Stomach smooth muscle (tissue), 2 donors: Measurements from ENCODE around the gene THOC6.
A peak's percentile ranks its signal among the peaks of the same experiment; 100 is the strongest.

Experiments used
- H3K27ac ChIP-seq: one replicate; pipeline ENCODE4 v1.7.0; 2013; ENCODE audit warnings: mild to moderate bottlenecking, low read length, inconsistent platforms
- H3K27me3 ChIP-seq, 2 donors: one replicate each; pipeline ENCODE4 v1.7.0; 2013; ENCODE audit warnings: low read length in 2 of 2; ENCODE audit not compliant: insufficient read depth in 2 of 2, control insufficient read depth in 1 of 2
- H3K36me3 ChIP-seq, 2 donors: one replicate each; pipeline ENCODE4 v1.7.0; 2013; ENCODE audit warnings: low read length in 2 of 2; ENCODE audit not compliant: control insufficient read depth in 2 of 2, insufficient read depth in 2 of 2
- H3K4me1 ChIP-seq: one replicate; pipeline ENCODE4 v1.7.0; 2013; ENCODE audit warnings: low read length; ENCODE audit not compliant: control insufficient read depth, insufficient read depth
- H3K4me3 ChIP-seq, 2 donors: one replicate each; pipeline ENCODE4 v1.7.0; 2013; ENCODE audit warnings: low read length in 2 of 2
- H3K9ac ChIP-seq, 2 donors: one replicate each; pipeline ENCODE4 v1.7.0; 2013; ENCODE audit warnings: low read length in 2 of 2, mild to moderate bottlenecking in 1 of 2
- H3K9me3 ChIP-seq, 2 donors: one replicate each; pipeline ENCODE4 v1.7.0; 2013; ENCODE audit warnings: low read length in 2 of 2; ENCODE audit not compliant: control insufficient read depth in 2 of 2
- donor health status: healthy.
- donor health status: Pancreatic carcinoma.

THOC6 gene

GRCh38 chr16:2992383-2993081 lies 31.3 kb upstream of the THOC6 start:
- Histone ChIP-seq H3K36me3 (no peaks in the 10 kb centered on the region), H3K9me3 (no peaks in the 10 kb centered on the region), H3K9ac (no peak overlapping the region), H3K4me1 (no peaks in the 10 kb centered on the region), H3K27ac (no peak overlapping the region), H3K4me3 (no peak overlapping the region), H3K27me3 (peaks cover 2 to 5% of the 10 kb centered on the region in 2 donors)

DNA sequence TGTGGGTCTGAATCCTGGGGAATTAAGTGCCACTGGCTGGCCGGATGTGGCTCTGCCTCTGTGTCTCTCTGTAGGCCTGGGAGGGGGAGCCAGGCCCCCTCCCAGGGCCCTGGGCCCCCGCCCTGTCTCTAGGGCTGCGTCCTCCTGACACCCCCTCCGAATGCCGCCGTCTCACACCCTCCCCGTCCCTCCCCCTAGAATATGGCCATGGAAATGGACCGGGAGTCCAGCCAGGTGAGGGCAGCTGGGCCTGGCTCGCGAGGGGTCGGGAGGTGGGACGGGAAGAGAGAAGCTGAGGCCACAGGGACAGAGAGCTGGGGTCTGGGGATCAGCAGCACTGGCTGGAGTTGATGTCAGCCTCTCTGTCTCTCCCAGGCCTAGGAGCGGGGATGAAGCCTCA lies 27.5 kb upstream of the THOC6 start:
- Histone ChIP-seq H3K27ac (no peak overlapping the region), H3K4me1 (no peaks in the 10 kb centered on the region), H3K4me3 (no peak overlapping the region), H3K9me3 (no peaks in the 10 kb centered on the region), H3K36me3 (no peaks in the 10 kb centered on the region), H3K9ac (no peak overlapping the region), H3K27me3 (peaks cover 0 to 3% of the 10 kb centered on the region in 2 donors)

- Histone ChIP-seq H3K27ac (no peak overlapping the region), H3K36me3 (no peaks in the 10 kb centered on the region), H3K4me1 (peaks cover 7% of the 10 kb centered on the region), H3K9me3 (no peaks in the 10 kb centered on the region), H3K9ac (no peak overlapping the region), H3K4me3 (no peak overlapping the region), H3K27me3 (peaks cover 2 to 7% of the 10 kb centered on the region in 2 donors)
Measured at GRCh38 chr16:2999929-3000328, 23.9 kb upstream of the THOC6 start.

DNA sequence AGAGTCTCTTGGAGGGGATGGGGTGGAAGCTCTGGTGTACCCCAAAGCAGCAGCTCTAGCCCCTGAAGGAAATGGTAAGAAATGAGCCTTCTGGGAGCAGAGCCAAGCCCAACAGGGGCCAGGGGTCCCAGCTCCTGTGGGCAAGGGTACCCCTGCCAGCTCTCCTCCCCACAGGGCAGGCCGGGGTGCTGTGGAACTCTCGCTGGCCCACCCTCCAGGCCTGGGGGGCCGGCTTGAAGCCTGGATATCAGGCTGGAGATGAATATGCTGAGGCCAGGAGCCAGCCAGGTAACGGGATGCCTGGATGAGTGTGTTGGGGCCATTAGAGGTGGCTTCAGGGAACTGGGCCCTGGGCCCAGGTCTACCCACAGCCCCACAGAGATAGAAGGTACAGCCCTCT lies 23.3 kb upstream of the THOC6 start:
- no peak overlapping the region for H3K4me3 ChIP-seq
- H3K27ac ChIP-seq: no peak overlapping the region
- H3K27me3 ChIP-seq: peaks cover 4 to 8% of the 10 kb centered on the region in 2 donors

GRCh38 chr16:3001316-3001715 lies 22.5 kb upstream of the THOC6 start:
- H3K4me1 ChIP-seq: peaks cover 7% of the 10 kb centered on the region
- no peak overlapping the region for H3K9ac ChIP-seq
- H3K4me3 ChIP-seq: no peak overlapping the region
- H3K27ac ChIP-seq: no peak overlapping the region
- peaks cover 10 to 11% of the 10 kb centered on the region in 2 donors for H3K27me3 ChIP-seq
- H3K36me3 ChIP-seq: no peaks in the 10 kb centered on the region
- H3K9me3 ChIP-seq: no peaks in the 10 kb centered on the region

More for the DNA sequence above, 23.3 kb upstream of the THOC6 start:
- H3K36me3 ChIP-seq: no peaks in the 10 kb centered on the region
- H3K9me3 ChIP-seq: no peaks in the 10 kb centered on the region
- no peak overlapping the region for H3K9ac ChIP-seq
- H3K4me1 ChIP-seq: peaks cover 7% of the 10 kb centered on the region

- Histone ChIP-seq H3K27me3 (peaks cover 29 to 32% of the 10 kb centered on the region in 2 donors), H3K27ac (no peak overlapping the region), H3K4me3 (peak overlapping the region in 1 of 2 donors; percentile 44), H3K9me3 (no peaks in the 10 kb centered on the region), H3K36me3 (no peaks in the 10 kb centered on the region), H3K9ac (no peak overlapping the region), H3K4me1 (peaks cover 10% of the 10 kb centered on the region)
Measured at GRCh38 chr16:3003582-3004270, 20.1 kb upstream of the THOC6 start.

GRCh38 chr16:3004319-3004718 lies 19.5 kb upstream of the THOC6 start:
- Histone ChIP-seq H3K36me3 (no peaks in the 10 kb centered on the region), H3K4me3 (no peak overlapping the region), H3K4me1 (peaks cover 10% of the 10 kb centered on the region), H3K9ac (no peak overlapping the region), H3K9me3 (no peaks in the 10 kb centered on the region), H3K27me3 (peaks cover 34% of the 10 kb centered on the region in 2 donors), H3K27ac (no peak overlapping the region)

GRCh38 chr16:3004781-3005284 lies 19.0 kb upstream of the THOC6 start:
- Histone ChIP-seq H3K9me3 (no peaks in the 10 kb centered on the region), H3K9ac (no peak overlapping the region), H3K4me1 (peaks cover 10% of the 10 kb centered on the region), H3K4me3 (peak overlapping the region in 1 of 2 donors; percentile 40), H3K36me3 (no peaks in the 10 kb centered on the region), H3K27ac (no peak overlapping the region), H3K27me3 (peaks cover 36 to 39% of the 10 kb centered on the region in 2 donors)

DNA sequence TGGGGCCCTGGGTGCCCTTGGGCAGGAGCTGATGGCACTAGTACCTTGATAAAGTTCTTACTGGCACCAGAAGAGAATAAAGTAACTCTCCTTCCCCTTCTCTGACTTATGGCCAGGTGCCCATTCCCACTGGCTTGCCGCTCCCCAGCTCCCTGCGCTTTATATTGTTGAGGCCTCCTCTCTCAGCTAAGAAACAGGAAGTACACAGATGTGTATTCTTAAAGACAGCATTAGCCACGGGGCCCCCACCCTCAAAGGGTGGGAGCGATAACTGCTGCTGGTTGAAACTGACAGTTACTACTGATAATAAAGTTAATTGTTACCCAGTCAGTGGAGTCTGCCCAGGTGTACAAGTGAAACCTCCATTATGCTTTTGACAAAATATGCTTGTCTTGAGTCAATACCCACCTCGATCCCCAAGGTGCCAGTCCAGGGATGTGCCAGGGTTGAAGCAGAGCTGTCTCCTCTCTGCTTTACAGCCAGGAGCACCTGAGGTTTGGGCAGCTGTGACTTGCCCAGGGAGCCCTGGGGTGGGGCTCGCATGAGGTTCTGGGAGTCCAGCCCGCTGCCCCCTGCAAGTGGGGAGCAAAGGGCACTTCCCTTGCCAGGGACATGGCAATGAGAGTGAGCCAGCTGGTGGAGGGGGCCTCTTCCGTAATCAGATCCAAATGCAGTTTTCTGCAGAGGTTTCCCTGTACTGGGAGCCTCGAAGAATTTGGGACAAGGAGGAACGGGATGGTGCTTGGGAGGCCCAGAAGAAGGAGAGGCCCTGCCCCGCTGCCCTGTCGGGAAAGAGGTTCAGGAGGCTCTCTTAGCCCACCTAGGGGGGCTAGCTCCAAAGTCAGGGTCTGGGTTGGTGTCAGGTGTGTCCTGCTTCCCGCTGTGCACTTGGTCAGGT lies 16.5 kb upstream of the THOC6 start:
- H3K27me3 ChIP-seq: peaks cover 44 to 54% of the 10 kb centered on the region in 2 donors
- no peaks in the 10 kb centered on the region for H3K36me3 ChIP-seq
- H3K9me3 ChIP-seq: no peaks in the 10 kb centered on the region
- H3K9ac ChIP-seq: no peak overlapping the region
- H3K27ac ChIP-seq: no peak overlapping the region
- no peak overlapping the region for H3K4me3 ChIP-seq
- H3K4me1 ChIP-seq: peaks cover 10% of the 10 kb centered on the region

- peaks cover 10% of the 10 kb centered on the region for H3K4me1 ChIP-seq
- no peaks in the 10 kb centered on the region for H3K9me3 ChIP-seq
- no peak overlapping the region for H3K4me3 ChIP-seq
- no peak overlapping the region for H3K27ac ChIP-seq
- peaks cover 50 to 60% of the 10 kb centered on the region in 2 donors for H3K27me3 ChIP-seq
- H3K36me3 ChIP-seq: no peaks in the 10 kb centered on the region
- H3K9ac ChIP-seq: no peak overlapping the region
Measured at GRCh38 chr16:3007957-3008689, 15.7 kb upstream of the THOC6 start.
